Esophagus squamous epithelium (tissue), 4 donors: ENCODE measurements around the gene CARD11.

Experiments used
- CTCF ChIP-seq, 6 experiments: fragments of 450-650 bp in 4 of 6; fragments of 200-600 bp in 2 of 6; sonication (generic) in 2 of 6; IDR thresholded peaks; one replicate each; pipeline ENCODE4 v1.5.1; 2016 to 2019; ENCODE audit warnings: antibody characterized with exemption in 6 of 6, mild to moderate bottlenecking in 4 of 6, moderate library complexity in 4 of 6
- POLR2A ChIP-seq, 4 donors: fragments of 450-650 bp; IDR thresholded peaks; one replicate each; pipeline ENCODE4 v1.6.1; 2017; ENCODE audit warnings: antibody characterized with exemption in 4 of 4, mild to moderate bottlenecking in 4 of 4, moderate library complexity in 3 of 4

DNA sequence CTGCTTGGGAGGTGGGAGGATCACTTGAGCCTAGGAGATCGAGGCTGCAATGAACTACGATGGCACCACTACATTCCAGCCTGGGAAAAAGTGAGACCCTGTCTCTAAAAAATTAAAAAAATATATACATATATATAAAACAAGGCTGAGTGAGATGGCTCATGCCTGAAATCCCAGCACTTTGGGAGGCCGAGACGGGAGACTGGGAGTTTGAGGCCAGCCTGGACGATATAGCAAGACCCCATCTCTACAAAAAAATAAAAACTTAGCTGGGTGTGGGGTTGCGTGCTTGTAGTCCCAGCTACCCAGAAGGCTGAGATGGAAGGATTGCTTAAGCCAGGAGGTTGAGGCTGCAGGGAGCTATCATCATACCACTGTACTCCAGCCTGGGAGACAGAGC lies 87.6 kb downstream of the CARD11 start:
- TF ChIP-seq CTCF (IDR thresholded peaks at IDR 0.05) (no peak), POLR2A (IDR thresholded peaks at IDR 0.05) (no peak)
